Left hindlimb (tissue), 1 donor: ENCODE measurements around the gene SH2D1B.
"Not testable (repeated sequence)": the region's sequence is repeated elsewhere in the genome, so short reads cannot be mapped to it uniquely, and the experiment has no call there.

Experiments used
- DNase-seq: peaks from one replicate; pipeline ENCODE4 v3.0.0-alpha.2; 2018

SH2D1B gene

GRCh38 chr1:162359523-162360236 lies 52.3 kb downstream of the SH2D1B start:
- no peak for DNase-seq

DNA sequence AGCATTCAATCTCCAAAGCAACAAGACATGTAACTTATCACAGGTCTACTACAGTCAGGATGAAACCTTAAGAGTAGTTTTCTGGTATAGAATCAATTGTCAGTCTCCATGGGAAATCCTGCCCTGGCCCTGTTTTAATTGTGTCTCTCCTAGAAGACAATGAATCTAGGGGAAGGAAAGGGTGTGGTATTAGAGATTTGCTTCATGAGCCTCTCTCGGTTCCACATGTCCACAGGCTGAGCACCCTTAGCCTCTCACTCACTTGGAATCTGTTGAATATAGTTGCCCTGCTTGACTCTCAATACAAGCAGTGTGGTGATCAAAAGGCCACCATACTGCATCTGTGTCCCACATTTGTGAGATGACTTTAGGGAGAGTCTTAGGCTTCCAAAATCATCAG lies 53.0 kb downstream of the SH2D1B start:
- DNase-seq, result no peak

GRCh38 chr1:162357681-162358266 lies 54.2 kb downstream of the SH2D1B start:
- no peak for DNase-seq

DNA sequence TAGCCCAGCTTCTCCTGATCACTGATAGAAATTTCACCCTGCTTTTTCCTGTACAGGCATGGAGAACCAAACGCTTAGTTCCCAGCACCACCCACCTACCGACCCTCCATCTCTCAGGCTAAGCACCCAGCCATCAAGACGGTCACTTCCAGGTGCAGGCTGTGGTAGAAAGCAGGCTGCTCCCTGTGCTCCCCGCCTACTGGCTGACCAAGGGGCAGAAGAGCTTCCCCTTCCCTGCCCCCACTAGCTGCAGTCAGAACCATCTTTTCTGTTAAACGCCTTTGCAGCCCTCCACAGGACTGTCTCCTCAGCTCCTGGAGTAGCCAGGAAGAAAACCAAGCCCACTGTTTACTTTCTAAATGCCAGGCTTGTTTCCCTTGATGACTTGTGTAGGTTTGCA lies 58.2 kb downstream of the SH2D1B start:
- DNase-seq, result no peak

DNA sequence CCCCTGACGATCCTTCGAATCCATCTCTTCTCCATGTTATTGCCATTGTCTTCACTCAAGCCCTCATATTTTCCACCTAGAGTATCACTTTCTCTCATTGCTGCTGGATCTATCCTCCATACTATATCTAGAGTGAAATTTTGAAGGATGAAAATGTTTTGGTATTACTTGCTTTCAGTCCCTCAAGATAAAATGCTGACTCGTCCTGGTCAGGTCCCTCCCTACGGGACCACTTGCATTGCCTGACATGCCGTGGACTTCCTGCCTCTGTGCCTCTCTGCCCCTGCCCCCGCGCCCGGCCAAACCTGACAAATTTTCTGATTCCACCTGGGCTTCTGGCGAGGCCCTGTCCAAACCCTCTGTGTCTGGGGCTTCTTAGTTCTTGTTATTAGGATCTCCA lies 58.9 kb downstream of the SH2D1B start:
- DNase-seq, result no peak

GRCh38 chr1:162351874-162352273 lies 60.1 kb downstream of the SH2D1B start:
- not testable (repeated sequence) for DNase-seq

- DNase-seq, result no peak
Observed at GRCh38 chr1:162351246-162351842, 60.6 kb downstream of the SH2D1B start.

DNA sequence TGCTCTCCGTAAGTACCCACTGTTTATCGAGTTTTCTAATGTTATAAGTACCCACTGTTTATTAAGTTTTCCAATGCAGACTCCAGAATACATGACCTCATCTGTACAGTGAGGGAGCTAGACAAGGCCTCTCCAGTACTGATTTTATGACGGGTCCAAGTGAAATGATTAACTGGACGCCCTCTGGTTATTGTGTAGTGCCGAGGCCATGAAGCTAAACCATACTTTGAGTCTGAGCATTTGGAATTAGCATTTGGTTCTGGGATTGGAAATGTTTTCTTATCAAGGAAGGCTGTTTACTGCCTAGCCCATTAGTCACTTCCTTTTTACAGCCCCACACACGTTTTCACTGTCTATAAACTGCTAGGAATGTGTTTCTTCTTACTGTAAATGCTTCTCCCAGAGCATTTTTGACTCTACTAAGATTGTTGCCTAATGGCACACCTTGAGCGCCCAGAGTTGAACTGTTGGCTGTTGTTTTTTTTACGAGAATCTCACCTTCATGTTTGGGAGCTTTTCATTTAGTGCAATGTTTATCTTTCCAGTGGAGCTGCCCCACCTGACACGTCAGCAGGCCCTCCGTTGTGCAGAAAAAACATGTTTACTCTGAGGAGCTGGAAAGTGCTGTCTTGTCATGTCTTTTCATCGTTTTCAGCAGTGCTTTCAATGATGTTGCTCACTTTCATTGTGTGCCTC lies 62.2 kb downstream of the SH2D1B start:
- no peak for DNase-seq

DNA sequence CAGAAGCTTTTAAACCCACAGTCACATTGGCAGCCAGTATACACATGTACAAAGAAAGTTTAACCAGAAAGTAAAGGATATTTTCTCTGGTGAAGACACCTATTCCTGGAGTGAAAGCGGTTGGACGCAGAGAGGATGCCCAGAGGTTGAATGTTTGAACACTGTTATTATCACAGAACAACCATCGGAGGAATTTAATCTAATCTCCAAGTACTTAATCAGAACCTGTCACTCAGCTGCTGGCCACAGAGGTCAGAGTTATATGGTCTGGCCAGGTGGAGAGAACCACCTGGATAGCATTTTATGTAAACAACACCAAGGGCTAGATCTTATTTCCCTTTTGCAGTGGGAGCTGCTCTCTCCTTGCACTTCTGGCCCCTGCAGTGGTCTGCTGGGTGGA lies 64.7 kb downstream of the SH2D1B start:
- no peak for DNase-seq
